HG02884 (cell line): ENCODE results near the gene HDGFL2.
"Not testable (repeated sequence)": the region's sequence is repeated elsewhere in the genome, so short reads cannot be mapped to it uniquely, and the experiment has no call there.

Source experiments
- ATAC-seq: cut with Tn5 transposase; IDR thresholded peaks from one replicate; pipeline ENCODE4 v1.9.1; 2021; ENCODE audit warnings: mild to moderate bottlenecking, moderate library complexity; ENCODE audit not compliant: unreplicated experiment

The HDGFL2 gene

DNA sequence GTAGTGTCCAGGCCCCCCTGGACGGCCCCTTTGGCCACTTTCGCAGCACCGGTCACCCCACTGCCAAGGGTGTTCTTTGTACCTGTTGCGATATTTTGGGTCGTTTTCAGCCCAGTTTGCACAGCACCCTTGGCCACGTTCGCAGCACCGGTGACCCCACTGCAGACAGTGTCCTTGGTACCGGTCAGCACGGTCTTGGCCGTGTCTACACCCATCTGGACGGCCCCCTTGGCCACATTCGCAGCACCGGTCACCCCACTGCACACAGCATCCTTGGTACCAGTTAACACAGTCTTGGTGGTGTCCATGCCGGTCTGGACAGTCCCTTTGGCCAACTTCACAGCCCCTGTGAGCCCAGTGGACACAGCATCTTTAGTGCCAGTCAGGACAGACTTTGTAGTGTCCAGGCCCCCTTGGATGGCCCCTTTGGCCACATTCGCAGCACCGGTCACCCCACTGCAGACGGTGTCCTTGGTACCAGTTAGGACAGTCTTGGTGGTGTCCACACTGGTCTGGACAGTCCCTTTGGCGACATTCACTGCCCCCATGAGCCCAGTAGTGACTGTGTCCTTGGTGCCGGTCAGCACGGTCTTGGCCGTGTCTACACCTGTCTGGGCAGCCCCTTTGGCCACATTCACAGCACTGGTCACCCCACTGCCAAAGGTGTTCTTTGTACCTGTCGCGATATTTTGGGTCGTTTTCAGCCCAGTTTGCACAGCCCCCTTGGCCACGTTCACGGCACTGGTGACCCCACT lies 39.4 kb downstream of the HDGFL2 start:
- no peak for ATAC-seq

DNA sequence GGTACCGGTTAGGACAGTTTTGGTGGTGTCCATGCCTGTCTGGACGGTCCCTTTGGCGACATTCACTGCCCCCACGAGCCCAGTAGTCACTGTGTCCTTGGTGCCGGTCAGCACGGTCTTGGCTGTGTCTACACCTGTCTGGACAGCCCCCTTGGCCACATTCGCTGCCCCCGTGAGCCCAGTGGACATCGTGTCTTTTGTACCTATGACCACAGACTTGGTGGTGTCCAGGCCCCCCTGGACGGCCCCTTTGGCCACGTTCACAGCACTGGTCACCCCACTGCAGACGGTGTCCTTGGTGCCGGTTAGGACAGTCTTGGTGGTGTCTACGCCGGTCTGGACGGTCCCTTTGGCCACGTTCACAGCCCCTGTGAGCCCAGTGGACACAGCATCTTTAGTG lies 40.0 kb downstream of the HDGFL2 start:
- ATAC-seq = no peak

DNA sequence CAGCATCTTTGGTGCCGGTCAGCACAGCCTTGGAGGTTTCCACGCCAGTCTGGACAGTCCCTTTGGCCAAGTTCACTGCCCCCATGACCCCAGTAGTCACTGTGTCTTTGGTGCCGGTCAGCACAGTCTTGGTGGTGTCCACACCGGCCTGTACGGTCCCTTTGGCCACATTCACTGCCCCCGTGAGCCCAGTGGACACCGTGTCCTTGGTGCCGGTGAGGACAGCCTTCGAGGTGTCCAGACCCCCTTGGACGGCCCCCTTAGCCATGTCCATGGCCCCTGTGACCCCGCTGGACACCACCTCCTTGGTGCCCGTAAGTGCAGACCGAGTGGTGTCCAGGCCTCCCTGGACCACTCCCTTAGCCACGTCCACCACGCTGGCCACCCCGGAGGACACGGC lies 41.2 kb downstream of the HDGFL2 start:
- ATAC-seq = no peak

DNA sequence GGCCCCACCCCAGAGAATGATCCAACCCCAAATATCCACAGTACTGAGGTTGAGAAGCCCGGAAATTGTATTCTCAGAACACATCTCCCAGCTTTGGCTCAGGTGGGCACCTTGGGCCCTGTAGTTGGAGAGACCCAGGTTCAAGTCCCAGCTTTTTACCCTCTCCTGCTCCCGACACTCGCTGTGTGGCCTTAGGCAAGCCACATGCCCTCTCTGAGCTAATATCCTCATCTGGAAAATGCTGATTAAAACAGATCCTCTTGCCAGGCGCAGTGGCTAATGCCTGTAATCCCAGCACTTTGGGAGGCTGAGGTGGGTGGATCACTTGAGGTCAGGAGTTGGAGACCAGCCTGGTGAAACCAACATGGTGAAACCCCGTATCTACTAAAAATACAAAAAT lies 43.6 kb downstream of the HDGFL2 start:
- ATAC-seq = no peak

DNA sequence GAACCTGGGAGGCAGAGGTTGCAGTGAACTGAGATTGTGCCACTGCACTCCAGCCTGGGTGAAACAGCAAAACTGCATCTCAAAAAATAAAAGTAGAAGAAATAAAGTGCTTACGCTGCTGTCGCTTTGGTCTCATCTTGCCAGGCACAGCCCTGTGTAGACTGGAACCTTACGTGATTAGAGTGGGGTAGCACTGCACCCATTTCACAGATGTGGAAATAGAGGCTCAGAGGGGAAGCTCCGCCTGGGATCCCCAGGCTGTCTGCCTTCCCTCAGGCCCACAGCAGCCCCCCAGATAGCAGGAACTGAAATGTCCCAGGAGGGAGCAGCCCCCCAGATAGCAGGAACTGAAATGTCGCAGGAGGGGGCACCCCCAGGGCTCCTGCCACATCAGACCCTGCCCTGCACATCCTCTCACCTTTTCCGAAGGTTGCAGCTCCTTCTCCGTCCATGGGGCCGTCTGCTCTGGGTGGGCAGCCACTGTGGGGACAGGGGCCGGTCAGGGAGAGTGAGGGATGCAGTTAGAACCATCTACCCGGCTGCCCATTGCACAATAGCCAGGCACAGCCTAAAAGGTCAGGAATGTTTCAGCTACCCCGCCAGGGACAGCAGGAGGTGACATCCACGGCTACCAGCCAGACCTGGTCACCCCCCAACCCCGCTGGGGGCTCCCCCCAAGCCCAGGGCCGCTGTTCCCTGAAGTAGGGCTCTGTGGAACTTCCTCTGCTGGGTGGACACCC lies 44.3 kb downstream of the HDGFL2 start:
- no peak for ATAC-seq

DNA sequence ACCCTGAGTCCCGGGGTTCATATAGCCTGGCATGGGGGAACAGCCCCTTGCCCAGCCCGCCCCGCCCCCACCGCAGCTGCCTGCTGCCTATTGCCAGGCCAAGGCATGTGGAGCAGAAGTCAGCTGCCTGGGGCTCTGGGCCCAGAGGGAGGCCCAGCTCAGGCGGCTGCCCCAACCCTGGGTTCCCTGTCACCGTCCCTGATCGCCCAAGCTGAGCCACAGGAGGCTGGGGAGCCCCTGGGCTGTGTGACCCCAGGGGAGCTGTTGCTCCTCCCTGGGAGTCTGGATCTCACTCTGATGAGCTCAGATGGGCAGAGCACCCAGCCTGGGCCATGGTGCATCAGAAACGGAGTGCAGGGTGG lies 44.8 kb downstream of the HDGFL2 start:
- no peak for ATAC-seq

DNA sequence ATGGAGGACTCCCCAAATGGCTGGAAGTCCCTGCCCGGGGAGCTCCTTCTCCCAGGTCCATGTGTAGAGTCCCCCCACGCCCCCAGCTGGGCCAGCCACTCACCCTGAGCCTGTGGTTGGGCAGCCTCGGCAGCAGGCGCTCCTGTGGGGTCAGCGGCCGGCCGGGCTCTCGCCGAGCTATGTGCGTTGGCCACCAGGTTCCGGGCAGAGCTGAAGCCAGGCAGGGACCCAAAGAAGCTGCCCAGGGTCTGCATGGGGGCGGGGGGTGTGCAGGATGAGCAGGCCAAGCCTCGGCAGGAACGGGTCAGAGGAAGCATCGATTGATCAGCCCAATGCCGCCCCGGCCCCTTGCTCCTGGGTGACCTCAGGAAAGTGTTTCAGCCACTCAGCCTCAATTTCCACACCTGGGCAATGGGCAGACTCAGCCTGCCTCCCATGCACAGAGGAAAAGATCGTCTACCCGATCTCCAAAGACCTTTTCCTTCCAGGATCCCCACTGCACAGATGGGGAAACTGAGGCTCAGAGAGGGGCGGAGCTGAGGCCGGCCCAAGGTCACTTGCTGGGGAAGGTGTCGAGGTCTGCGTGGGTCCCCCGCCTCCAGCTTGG lies 45.5 kb downstream of the HDGFL2 start:
- no peak for ATAC-seq

DNA sequence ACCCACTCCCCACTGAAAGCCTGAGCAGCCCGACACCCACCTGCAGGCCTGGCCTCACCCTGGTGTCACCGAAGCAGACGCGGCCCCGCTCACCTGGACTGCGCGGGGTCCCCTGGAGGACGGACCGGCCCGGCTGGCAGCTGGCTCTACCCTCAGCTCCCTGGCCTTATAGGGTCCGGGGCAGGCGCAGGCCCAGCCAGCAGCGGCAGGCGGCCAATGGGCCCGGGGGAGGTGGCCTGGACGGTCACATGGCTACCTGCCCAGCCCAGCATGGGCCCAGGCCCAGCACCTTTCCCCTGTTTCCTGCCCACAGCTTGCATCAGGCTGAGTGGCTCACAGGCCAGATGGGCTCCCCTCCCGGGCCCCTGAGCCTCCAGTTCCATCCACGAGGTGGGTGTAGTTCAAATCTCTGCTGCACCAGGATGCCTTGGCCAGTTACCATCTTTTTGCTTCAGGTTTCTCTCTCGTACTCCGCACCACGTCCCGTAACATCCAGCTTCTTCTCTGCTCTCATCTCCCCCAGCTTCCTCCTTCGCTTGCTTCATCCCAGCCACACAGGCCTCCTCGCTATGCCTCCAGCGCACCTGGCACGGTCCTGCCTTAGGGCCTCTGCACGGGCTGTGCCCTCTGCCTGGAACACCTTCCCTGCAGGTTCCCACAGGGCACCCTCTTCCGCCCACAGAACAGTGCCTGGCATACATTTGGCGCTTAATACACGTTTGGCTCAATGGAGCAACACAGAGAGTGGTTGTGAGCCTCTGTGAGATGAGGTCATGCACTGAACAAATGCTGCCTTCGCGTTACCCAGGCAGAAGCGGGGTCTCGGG lies 46.5 kb downstream of the HDGFL2 start, which contains the start of gene PLIN4:
Gene PLIN4, minus strand, starts transcription at position 142 of the 827 bp plus-strand sequence. CDS start 214 bp downstream, outside the sequence.
- ATAC-seq = no peak

DNA sequence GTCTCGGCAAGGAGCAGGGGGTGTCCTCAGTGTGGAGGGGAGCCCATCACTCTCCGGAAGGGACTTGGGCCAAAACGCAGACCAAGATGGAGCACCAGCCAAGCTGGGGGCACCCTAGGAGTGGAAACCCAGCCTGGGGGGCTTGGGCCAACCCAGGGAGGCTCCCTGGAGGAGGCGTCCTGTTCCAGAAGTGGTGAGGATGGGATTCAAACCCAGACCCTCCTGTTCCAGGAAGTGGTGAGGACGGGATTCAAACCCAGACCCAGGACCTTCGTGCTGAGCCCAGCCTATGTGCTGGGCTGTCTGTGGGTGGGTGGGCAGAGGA lies 47.0 kb downstream of the HDGFL2 start:
- ATAC-seq = no peak

DNA sequence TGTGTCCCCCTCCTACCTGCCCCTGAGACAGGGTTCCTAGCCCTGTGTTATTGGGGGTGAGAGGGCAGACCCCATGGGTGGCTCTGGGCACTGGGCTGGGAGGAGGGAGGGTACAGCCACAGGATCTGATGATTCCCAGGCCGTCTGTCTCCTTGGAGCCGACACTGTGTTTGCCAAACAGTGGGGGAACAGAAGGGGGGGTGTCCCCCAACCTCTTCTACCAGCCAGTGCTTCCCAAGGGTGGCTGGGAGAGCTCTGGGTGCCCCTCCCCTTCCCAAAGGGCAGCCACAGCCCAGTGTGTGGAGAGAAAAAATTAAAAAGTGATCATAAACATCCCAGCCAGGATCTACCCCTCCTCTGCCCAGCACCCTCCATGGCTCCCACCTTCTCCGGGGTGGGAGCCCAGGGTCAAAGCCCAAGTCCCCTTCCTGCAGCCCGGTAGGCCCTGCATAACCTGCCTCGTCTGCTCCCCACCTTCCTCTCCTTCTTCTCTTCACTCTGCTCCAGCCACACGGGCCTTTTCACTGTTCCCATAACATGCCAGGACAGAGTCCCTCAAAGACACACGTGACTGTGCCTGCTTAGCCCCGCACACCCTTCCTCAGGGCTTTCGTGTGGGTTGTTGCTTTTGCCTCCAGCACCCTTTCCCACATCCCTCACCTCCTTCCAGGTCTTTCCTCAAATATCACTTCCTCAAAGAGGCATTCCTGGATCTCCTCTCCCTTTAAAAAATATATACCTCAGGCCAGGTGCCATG lies 47.6 kb downstream of the HDGFL2 start:
- no peak for ATAC-seq

DNA sequence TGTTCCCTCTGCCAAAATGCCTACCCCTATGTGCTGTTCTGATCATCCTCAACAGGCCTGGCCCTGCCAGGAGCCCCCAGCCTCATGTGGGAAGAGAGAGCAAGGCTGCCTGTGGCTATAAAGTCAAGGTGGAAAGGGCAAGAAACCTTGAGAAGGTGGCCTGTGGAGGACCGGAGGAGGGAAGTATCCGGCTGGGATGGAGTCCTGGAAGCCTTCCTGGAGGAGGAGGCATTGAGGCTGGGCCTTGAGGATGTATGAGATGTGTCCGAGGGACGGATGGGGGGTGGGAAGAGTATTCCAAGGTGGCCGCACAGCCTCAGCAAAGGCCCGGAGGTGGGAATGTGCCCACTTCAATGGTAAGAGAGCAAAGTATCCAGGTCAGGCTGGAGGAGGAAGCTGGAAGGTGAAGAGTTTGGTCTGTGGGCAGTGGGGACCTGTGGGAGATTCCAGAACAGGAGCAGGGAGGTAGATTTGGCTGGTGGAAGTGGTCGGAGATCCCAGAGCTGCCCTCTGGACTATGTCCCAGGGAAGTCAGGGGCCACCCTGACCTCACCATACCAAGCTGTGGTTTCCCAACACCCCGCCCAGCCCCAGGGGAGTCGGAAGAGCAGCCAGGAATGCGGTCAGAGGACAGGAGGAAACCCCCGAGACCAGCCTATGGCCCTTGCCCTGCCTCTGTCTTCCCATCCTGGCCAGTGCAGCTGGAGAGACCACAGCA lies 49.2 kb downstream of the HDGFL2 start:
- ATAC-seq = no peak

DNA sequence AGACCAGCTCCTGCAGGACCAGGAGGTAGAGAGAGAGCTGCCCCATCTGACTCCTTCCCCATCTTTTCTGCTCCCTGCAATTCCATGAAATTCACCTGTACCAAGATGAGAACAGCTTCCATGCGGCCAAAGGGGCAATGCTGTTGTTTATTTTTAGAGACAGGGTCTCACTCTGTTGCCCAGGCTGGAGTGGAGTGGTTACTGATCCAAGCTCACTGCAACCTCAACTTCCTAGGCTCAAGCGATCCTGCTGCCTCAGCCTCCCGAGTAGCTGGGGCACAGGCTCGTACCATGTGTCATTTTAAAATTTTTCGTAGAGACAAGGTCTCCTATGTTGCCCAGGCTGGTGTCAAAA lies 49.8 kb downstream of the HDGFL2 start:
- ATAC-seq = no peak

DNA sequence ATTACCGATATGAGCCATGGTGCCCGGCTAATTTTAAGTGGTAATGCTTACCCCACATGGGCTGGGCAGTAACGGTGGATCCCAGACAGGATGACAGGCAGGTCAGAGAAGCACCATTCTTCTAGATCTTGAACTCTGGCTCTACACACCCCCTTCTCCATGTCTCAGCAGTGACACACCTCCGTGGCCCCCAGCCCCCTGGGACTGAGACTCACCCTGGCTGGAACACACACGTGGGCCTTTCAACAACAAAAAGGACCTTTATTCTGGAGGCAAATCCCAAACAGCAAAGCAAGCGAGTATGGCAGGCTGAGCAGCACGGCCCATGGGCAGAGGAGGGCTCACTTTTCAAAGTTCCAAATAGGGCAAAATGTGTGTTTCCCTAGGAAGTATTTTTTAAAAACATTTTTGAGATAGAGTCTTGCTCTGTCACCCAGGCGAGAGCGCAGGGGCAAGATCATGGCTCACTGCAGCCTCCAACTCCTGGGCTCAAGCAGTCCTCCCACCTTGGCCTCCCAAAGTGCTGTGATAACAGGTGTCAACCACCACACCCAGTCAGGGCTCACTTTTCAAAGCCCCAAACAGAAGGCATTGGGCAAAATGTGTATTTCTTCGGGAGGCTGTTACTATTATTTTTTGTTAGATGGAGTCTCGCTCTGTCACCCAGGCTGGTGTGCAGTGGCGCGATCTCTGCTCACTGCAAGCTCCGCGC lies 50.4 kb downstream of the HDGFL2 start:
- no peak for ATAC-seq

DNA sequence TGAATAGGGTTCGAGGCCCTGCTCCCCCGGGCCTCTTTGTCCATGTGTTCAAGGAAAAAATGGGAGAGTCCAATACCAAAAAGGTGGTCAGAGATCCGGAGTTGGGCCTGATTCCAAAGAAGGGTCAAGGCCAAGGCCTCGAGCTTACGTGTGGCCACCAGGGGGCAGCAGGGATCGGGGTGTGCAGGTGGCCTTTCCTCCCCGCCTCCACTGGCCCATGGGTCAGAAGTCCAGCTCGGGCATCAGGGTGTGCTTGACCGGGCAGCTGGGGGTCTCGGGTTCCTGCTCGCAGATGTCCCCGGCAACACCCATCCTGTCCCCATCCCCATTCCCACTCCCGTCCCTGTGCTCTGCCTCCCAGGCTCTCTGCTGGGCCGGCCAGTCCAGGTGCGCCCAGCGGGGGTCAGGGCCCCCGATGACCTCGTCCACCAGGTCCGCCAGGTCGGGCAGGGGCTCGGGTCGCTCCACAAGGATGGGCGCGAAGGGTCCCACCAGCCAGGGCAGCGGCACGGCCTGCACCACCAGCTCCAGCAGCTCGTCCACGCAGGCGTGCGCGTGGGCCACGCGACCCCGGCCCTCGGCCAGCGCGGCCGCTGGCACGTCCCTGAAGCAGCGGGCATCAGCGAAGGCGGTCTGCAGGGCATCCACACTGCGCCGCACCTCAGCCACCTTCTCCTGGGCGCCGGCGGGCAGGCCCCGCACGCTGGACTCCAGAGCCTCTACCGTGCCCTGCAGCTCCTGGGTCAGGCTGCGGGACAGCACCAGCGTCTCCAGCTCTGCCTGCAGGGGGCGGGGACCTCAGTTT lies 51.4 kb downstream of the HDGFL2 start:
- no peak for ATAC-seq

DNA sequence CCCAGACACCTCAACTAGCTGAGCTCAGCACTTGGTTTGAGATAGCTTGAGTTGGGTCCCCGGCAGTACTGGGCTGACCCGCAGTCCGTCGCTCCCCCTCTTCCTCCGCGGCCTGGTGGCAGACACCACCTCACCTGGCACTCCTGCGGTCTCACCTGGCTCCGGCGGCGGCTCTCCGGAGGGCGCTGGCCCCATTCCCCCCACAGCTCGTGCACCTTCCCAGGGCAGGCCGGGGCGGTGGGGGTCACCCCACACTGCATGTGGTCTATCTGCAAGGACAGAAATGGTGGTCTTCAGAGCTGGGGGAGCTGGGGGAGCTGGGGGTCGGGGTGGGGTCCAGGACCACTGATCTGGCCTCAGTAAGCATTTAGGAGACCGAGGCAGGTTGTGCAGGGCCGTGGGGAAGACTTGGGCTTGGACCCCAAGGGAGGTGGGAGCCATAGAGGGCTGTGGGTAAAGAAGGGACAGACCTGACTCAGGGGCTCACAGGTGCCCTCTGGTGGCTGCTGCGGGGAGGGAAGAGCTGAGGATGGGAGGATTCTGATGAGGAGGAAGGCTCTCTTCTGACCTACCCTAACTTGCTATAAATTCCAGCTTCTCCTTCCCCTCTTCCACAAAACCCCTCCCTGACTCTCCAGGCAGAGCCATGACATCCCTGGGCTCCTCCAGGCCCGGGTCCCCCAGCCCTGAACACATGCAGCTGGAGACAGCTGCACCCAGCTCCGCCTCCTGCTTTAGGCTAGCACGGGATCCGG lies 52.9 kb downstream of the HDGFL2 start:
- ATAC-seq = no peak

DNA sequence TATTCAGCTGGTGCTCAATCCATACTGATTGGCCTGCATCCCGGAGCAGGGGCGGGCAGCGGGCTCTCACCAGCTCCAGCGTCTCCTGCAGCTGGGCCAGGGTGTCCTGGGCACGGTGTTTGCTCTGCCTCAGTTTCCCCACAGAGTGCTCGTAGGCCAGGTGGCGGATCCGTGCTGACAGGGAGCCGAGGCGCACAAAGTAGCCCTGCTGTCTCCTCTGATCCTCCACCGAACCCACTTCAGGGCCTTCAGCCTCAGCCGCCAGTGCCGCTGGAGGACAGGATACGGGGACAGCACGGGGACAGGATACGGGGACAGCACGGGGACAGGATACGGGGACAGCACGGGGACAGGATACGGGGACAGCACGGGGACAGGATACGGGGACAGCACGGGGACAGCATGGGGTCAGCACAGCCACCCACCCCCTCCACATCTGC lies 53.5 kb downstream of the HDGFL2 start:
- no peak for ATAC-seq

DNA sequence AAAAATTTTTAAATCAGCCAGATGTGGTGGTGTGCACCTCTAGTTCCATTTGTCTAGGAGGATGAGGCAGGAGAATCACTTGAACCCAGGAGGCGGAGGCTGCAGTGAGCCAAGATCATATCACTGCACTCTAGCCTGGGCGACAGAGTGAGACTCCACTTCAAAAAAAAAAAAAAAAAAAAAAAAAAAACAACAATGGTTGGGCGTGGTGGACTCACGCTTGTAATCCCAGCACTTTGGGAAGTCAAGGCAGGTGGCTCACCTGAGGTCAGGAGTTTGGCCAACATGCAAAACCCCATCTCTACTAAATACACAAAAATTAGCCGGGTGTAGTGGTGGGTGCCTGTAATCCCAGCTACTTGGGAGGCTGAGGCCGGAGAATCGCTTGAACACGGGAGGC lies 55.3 kb downstream of the HDGFL2 start:
- not testable (repeated sequence) for ATAC-seq

DNA sequence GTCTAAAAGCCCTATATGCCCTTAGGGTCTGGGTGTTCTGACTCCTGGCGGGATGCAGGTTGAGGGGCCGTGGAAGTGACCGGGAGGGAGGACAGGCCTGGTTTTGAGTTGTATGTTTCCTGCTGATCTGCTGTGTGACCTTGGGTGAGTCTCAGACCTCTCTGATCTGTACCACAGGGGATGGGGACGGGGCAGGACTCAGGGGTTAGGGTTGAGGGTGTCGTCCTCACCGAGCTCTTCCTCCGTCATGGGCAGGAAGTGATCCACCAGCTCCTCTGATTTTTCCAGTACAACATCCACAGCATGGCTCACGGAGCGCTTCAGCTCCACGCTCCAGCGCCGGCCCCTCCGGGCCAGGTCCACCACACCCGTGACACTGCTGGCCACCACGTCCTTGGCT lies 56.7 kb downstream of the HDGFL2 start:
- no peak for ATAC-seq
